Glomerular endothelial cell (primary cell): Measurements from ENCODE around the gene GALNT14. TPM values are rescaled to one million over a fixed set of nuclear protein-coding genes. Genes with fewer than 3 reads are reported as not detected.

Experiments
- DNase-seq: peaks from one replicate; pipeline ENCODE4 v3.0.0-alpha.2; 2011; ENCODE audit warnings: low read depth, low spot score; ENCODE audit errors: extremely low read depth
- total RNA-seq: library from RNA; depleted of rRNA; stranded (reverse); fragments of >200 nt; gene quantifications from 2 replicates; pipeline ENCODE4 v1.2.3, GENCODE V29; 2015

GALNT14 gene
- total RNA-seq, 1 donor from 2014 or later: 17.0 TPM

DNA sequence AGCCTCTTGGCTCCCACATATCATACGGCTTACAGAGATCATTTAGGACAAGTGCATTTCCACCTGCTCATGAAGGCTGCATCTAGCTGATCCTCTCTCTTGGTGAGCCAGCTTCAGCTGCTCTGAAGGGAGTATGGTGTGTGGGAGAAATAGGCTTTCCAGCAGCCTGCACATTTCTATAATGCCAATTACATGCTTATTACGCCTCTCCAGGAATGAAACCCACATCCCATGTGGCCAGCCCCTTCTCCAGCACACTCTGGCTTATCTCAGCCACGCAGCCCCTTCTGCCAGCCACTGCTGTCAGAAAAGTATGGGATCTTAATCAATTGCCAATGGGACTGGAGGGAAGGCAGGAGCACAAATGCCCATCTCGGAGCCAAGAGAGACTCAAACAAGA, 117.5 kb downstream of the GALNT14 start:
- DNase-seq: no peak

GRCh38 chr2:31018280-31018679, 120.0 kb downstream of the GALNT14 start:
- DNase-seq: no peak

- no peak for DNase-seq
Measured at GRCh38 chr2:31016648-31017047, 121.6 kb downstream of the GALNT14 start.

- no peak for DNase-seq
Measured at GRCh38 chr2:31014516-31014915, 123.7 kb downstream of the GALNT14 start.

DNA sequence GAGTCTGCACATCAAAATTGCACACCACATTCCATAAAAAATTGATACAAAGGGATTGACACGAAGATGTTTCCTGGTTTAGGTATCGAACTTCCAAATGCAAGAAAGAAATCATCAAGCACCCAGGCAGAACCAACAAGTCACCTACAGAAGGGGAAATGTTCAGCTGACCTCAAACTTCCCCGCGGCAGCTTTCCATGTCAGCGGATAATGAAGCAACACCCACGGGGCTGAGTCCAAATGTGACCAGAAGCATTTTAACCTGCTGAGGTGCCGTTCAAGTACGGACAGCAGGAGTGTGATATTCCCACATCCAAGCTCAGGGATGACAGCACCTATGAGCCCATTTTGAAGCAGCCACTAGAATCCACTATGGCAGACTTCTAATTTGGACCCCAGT, 124.9 kb downstream of the GALNT14 start:
- no peak for DNase-seq

GRCh38 chr2:31012406-31012805, 125.8 kb downstream of the GALNT14 start:
- no peak for DNase-seq

DNA sequence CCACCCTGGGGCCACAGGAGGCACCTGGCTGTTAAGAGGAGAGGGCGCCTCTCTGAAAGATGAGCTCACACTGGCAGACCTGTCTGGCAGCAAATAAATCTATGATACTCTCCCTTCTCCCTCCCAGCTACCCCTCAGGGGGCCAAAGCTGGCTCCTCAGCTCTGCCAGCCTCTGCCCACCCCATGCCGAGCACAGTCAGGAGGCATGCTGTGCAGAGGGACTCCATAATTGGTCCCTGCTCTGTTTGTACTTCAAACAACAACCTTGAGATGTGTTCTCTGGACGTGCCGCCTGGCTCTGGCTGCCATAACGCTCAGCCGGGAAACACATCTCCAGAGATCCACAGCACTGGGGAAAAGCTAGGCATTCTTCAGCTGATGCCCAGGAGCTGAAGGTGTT, 126.7 kb downstream of the GALNT14 start:
- no peak for DNase-seq

DNA sequence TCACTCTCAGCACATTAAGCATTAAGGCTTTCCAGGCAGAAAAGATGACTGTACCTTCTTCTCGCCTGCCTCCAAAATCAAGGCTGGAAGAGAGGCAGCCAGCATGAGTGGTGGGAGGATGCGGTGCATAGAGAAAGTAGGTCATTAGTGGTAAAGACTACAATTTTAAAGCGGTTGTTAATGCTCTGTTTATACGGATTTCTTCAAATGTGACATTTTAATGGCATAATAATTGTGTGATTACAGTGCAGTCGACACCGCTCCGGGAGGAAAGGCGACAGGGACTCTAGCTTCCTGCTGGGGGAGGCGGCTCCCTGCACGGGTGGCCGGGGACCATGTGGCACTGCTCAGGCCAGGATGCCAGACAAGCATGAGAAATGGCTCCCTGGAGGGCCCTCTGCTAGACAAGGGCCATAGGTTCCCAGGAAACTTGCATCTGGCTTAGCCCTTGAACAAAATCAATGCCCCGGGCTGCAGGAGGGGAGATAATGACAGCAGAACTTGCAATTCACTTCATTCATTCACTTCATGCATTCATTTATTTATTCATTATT, 129.6 kb downstream of the GALNT14 start:
- no peak for DNase-seq

DNA sequence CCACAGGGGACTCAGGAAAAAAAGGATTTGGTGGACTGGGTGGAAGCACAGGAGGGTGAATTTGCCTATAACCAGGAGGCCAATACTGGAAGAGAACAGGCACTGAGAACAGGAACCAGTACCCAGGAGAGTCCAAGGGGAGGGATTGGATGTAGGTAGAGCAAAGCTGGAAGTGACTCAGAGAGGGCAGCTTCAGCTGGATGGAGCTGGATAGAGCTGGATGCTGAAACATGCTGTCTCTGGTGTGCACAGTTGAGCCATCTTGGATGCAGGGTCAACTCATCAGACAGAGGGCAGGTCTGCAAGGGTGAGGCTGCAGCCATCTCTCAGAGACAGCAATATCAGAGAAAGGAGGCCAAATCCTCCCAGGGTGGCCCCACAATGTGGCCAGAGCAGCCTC, 134.0 kb downstream of the GALNT14 start:
- DNase-seq: no peak

DNA sequence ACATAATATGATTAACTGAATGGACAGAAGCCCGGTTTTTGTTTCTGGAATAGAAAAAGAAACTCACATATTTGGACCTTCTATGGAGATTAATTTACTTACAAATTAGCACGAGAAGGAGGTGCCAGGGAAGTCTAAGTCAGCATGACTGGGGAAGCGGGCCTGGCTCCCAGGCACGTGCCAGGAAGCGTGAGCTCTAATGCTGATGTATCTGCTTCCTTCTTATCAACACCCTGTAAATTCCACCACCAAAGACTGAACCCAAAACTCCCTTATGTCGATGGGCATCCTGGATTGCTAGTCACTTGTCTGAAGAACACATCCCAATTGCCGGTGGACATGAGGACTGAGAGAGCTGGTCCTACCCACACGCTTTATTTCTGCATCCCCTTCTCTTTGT, 134.5 kb downstream of the GALNT14 start:
- DNase-seq: no peak

- DNase-seq: no peak
Measured at GRCh38 chr2:31002537-31003150, 135.6 kb downstream of the GALNT14 start.

- no peak for DNase-seq
Measured at GRCh38 chr2:31000970-31001369, 137.3 kb downstream of the GALNT14 start.

- no peak for DNase-seq
Measured at GRCh38 chr2:30998672-30999071, 139.6 kb downstream of the GALNT14 start.

GRCh38 chr2:30997979-30998378, 140.3 kb downstream of the GALNT14 start:
- DNase-seq: no peak

GRCh38 chr2:30994227-30995056, 143.8 kb downstream of the GALNT14 start:
- DNase-seq: no peak

DNA sequence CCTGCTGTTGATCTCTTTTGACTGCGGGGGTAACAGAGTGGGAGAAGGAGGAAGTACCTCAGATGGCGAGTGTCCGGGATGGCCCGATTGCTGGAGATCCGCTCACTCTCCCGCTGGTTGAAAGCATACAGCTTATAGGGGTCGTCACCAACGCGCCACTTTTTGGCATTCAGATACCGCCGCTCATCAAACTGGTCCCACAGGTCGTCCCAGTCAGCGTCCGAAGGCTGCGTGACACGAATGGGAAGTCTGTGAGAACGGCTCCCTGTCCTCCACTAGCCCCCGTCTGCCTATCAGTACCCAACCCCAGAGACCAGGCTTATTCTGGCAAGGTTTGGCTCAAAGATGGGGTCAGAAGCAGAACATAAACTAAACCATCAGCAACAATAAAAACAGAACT, 145.5 kb downstream of the GALNT14 start:
- DNase-seq: no peak

DNA sequence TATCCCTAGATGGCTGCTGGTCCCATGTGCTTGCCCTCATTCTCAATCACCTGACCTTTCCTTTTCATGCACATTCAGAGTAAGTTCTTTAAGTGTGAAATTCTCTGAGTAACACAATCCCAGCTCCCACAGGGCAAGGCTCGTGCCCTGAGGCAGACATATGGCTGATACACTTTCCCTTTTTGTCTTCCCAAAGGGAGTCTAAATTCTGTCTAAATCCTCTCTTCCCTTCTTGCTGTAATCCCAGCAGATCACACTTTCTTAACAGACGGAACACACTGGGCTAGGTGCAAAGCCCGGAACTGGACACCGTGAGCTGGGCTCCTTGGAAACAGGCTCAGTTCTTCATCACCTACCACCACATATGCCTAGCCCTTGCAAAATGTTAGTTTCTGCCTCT, 147.6 kb downstream of the GALNT14 start:
- DNase-seq: no peak

DNA sequence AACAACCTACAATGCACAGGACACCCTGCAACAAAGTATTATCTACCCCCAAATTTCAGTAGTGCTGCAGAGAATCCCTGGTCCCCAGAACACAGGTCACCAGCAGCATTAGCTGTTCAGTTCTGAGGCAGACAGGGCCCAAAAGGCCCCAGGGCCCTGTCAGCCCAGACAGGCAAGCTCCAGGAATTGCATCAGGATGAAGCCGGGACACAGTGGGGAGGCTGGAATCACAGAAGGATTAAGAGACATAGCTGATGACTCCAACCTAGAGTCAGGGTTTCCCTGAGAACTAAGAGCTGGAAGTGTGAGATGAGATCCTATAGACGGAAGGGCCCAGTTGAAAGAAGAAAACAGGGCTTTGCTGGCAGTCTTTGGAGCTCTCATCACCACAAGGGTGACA, 148.1 kb downstream of the GALNT14 start:
- DNase-seq: no peak

GRCh38 chr2:30989746-30990145, 148.5 kb downstream of the GALNT14 start:
- DNase-seq: no peak

GRCh38 chr2:30987566-30987965, 150.7 kb downstream of the GALNT14 start:
- DNase-seq: no peak

- DNase-seq: no peak
Measured at GRCh38 chr2:30986231-30986580, 152.0 kb downstream of the GALNT14 start.
